Colonic mucosa (tissue), 4 donors: ENCODE measurements around the gene MAPKAPK2. TPM values are rescaled to one million over a fixed set of nuclear protein-coding genes. Genes with fewer than 3 reads are reported as not detected.
A peak's percentile ranks its signal among the peaks of the same experiment; 100 is the strongest.

Source experiments
- DNase-seq: peaks from one replicate; pipeline ENCODE4 v3.0.0-alpha.2; 2020
- H3K27ac ChIP-seq: fragments of 200-600 bp; one replicate; pipeline ENCODE4 v1.8.0; 2021
- H3K27me3 ChIP-seq: fragments of 200-600 bp; one replicate; pipeline ENCODE4 v1.8.0; 2021
- H3K36me3 ChIP-seq: fragments of 200-600 bp; one replicate; pipeline ENCODE4 v1.8.0; 2021
- H3K4me1 ChIP-seq: fragments of 200-600 bp; one replicate; pipeline ENCODE4 v1.8.0; 2021; ENCODE audit warnings: mild to moderate bottlenecking
- H3K4me3 ChIP-seq: fragments of 200-600 bp; one replicate; pipeline ENCODE4 v1.8.0; 2021
- H3K9ac ChIP-seq, 2 donors: one replicate each; pipeline ENCODE4 v1.7.0; 2013; ENCODE audit warnings: control low read depth in 2 of 2, low read depth in 2 of 2, low read length in 2 of 2
- H3K9me3 ChIP-seq: fragments of 200-600 bp; one replicate; pipeline ENCODE4 v1.8.0; 2021
- CTCF ChIP-seq: fragments of 200-600 bp; IDR thresholded peaks from one replicate; pipeline ENCODE4 v1.8.0; 2022; ENCODE audit warnings: antibody characterized with exemption, mild to moderate bottlenecking
- intact Hi-C: fragments of 100-400 bp; cut with DNase I; formaldehyde crosslinking; loops from one replicate; pipeline ENCODE4 v1.14.1; 2022
- total RNA-seq, 2 donors: library from RNA; stranded (reverse); fragmentation: NEBNext Ultra II Directional in 1 of 2; extraction: Animal tissue kit (Norgen Biotek cat#: 25700) in 1 of 2; gene quantifications; one replicate each; pipeline ENCODE4 v1.2.1, GENCODE V29; 2021
- donor health status: healthy.
- donor health status: DM: no; HTN: no; CAD: no.
- donor health status: DM: no; HTN: no; CAD: no.

Gene MAPKAPK2
- total RNA-seq, 2 donors from 2014 or later, result 61.4 to 71.1 TPM

GRCh38 chr1:206657751-206658150, 27.0 kb upstream of the MAPKAPK2 start:
- intact Hi-C loops, result no loop called here
- Histone ChIP-seq H3K27ac (no peak overlapping the region), H3K4me1 (no peaks in the 10 kb centered on the region), H3K27me3 (no peaks in the 10 kb centered on the region), H3K9ac (peak overlapping the region in 1 of 2 donors; percentile 18), H3K9me3 (no peaks in the 10 kb centered on the region), H3K36me3 (no peaks in the 10 kb centered on the region), H3K4me3 (no peak overlapping the region)
- DNase-seq, result no peak
- no peak for TF ChIP-seq CTCF

GRCh38 chr1:206658264-206658980, 26.3 kb upstream of the MAPKAPK2 start:
- H3K27me3 ChIP-seq, result peaks cover 2% of the 10 kb centered on the region
- no peak overlapping the region for H3K9ac ChIP-seq
- no peaks in the 10 kb centered on the region for H3K9me3 ChIP-seq
- peak; percentile 60 for TF ChIP-seq CTCF
- H3K4me1 ChIP-seq, result no peaks in the 10 kb centered on the region
- intact Hi-C loops, result no loop called here
- DNase-seq, result no peak
- H3K4me3 ChIP-seq, result no peak overlapping the region
- H3K36me3 ChIP-seq, result no peaks in the 10 kb centered on the region
- H3K27ac ChIP-seq, result no peak overlapping the region

GRCh38 chr1:206658981-206659273, 25.8 kb upstream of the MAPKAPK2 start:
- H3K9me3 ChIP-seq, result no peaks in the 10 kb centered on the region
- peaks cover 7% of the 10 kb centered on the region for H3K27me3 ChIP-seq
- DNase-seq, result no peak
- no peaks in the 10 kb centered on the region for H3K4me1 ChIP-seq
- H3K9ac ChIP-seq, result no peak overlapping the region
- no peak for TF ChIP-seq CTCF
- H3K4me3 ChIP-seq, result no peak overlapping the region
- intact Hi-C loops, result no loop called here
- no peaks in the 10 kb centered on the region for H3K36me3 ChIP-seq
- no peak overlapping the region for H3K27ac ChIP-seq

- peaks cover 7% of the 10 kb centered on the region for H3K27me3 ChIP-seq
- H3K27ac ChIP-seq, result no peak overlapping the region
- intact Hi-C loops, result loop anchor here (5.0 kb wide), 1 partner anchor 168 kb away; no protein-coding TSS in a partner anchor
- H3K9ac ChIP-seq, result no peak overlapping the region
- H3K9me3 ChIP-seq, result no peaks in the 10 kb centered on the region
- no peak for TF ChIP-seq CTCF
- DNase-seq, result no peak
- no peaks in the 10 kb centered on the region for H3K36me3 ChIP-seq
- H3K4me3 ChIP-seq, result no peak overlapping the region
- no peaks in the 10 kb centered on the region for H3K4me1 ChIP-seq
Measured at GRCh38 chr1:206660136-206660535, 24.6 kb upstream of the MAPKAPK2 start.

- no peaks in the 10 kb centered on the region for H3K4me1 ChIP-seq
- no peaks in the 10 kb centered on the region for H3K36me3 ChIP-seq
- H3K27ac ChIP-seq, result no peak overlapping the region
- no peak overlapping the region for H3K9ac ChIP-seq
- peaks cover 7% of the 10 kb centered on the region for H3K27me3 ChIP-seq
- no peak for TF ChIP-seq CTCF
- no peak overlapping the region for H3K4me3 ChIP-seq
- no peak for DNase-seq
- intact Hi-C loops, result loop anchor here (5.0 kb wide), 1 partner anchor 169 kb away; no protein-coding TSS in a partner anchor
- no peaks in the 10 kb centered on the region for H3K9me3 ChIP-seq
Measured at GRCh38 chr1:206661161-206661820, 23.4 kb upstream of the MAPKAPK2 start.
